Measurements from ENCODE around the gene FOXL1.
"Not testable (repeated sequence)": the region's sequence is repeated elsewhere in the genome, so short reads cannot be mapped to it uniquely, and the experiment has no call there.

FOXL1 gene

DNA sequence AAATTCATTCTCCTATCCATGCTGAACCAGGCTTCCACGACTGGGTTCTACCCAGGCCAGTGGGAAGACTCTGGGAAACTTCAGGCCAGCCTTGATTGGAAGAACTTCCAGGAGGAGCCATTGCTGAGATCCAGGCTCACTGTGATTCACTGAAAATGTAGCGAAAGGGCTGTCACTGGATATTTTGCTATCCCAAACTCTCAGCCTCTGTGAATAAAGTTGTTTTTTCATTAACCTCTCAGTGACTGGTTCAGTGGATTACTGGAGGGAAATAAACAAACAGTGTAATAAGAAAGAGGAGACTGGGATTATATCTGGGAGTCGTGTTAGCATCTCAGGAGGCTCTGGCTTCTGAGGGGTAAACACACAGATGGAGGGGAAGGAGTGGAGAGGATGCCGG lies 3.1 kb downstream of the FOXL1 start:
- DNase-seq = no peak

DNA sequence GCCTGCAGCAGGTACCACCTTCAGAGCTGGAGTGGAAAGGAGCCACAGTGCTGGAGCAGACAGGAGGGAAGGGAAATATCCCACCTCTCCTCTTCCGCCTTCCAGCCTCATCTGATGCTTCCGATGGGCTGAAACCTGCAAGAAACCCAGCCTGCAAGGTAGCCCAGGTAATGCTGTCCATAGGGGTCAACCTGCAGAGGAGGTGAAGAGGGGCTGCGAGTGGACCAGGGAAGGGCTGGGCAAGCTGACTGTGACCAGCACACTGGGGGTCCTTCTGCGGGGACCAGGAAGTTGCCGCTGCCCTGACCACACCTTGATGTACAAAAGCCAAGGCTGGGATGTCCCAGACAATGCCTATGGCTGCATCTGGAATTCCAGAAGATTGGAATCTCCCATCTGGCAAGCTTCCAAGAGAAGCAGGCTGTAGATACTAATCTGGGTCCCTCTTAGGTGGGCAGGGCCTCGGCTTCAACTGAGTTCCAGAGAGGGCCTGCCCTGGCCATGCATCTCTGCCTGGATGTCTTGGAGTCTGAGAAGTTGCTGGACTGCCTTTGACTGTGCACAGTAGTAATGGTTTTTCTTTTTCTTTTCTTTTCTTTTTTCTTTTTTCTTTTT lies 5.8 kb downstream of the FOXL1 start:
- DNase-seq = no peak

DNA sequence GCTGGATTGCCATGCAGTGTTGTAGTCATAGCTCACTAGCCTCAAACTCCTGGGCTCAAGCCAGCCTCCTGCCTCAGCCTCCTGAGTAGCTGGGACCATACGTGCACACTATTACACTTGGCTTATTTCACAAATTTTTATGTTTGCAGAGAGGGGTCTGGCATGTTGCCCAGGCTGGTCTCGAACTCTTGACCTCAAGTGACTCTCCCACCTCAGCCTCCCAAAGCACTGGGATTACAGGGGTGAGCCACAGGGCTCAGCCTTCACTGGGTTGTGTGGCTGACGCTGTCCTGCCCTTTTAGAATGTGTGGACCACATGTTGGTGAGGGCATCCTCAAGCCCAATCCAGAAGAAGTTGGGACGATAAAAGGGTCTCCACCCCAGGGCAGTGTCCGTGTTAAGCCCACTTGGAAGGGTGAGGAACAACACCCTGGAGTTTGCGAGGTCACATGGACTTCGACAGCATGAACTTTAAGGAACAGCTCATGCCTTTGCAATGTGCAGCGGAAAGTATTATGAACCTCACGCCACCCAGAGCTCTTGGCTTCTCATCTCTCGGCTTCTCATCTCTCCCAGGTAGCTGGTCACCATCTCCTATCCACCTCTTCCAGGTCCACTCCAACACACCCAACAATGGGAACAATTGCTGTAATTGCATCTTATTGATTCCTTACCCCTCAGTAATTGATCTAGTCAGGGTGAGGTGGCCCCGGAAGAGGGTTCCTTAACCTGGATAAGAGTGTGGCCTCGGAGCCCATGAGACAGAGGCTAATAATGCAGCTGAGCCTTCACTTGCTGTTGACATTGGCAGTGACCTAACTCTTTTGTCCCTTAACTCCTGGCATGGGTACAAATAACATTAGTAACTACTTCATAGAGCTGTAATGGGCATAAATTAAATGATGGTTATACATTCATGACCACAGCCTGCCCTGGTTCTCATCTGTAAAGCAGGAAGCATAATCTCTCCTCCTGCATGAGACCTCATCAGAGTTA lies 6.7 kb downstream of the FOXL1 start:
- no peak for DNase-seq

DNA sequence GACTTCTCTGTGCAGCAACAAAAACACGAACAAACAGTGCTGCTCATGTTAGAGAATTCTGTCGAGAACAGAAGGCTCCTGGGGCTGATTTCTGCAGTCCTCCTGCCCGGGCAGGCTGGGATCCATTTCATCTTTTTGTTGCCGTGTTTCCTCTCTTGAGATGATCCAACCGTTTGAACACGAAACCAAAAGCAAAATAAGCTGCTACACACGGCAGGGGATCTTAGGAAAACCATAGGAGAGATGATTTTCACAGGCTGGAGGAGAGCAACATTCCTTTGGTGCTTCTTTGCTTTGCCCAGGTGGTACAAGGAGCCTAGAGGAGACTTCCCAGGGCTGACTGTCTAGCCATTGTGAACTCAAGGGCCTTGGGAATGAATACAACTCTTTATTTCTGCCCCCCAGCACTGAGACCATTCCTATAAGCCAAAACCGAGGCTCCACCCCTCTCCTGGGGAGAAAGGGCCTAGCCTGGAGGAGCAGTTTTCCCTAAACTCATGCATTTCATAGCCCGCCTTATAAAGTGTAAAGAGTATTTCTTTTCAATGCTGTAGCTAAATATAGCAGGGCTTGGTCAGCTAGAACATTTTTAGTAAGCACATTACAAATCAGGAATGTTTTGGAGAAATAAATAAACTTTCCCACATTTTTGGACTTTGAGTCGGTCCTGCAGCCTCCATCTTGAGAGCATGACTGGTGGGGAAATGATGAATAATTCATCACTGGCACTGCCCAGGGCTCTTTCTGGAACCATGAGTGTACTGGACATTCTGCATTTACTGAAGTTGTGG lies 7.7 kb downstream of the FOXL1 start:
- peak; percentile 9 for DNase-seq

DNA sequence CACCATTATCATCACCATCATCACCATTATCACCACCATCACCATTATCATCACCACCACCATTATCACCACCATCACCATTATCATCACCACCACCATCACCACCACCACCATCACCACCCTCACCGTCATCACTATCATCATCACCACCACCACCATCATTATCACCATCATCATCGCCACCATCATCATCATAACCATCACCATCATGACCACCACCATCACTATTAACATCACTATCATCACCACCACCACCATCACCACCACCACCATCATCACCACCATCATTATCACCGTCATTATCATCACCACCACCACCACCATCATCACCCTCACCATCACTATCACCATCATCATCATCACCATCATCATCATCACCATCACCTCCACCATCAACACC lies 9.1 kb downstream of the FOXL1 start:
- no peak for DNase-seq

DNA sequence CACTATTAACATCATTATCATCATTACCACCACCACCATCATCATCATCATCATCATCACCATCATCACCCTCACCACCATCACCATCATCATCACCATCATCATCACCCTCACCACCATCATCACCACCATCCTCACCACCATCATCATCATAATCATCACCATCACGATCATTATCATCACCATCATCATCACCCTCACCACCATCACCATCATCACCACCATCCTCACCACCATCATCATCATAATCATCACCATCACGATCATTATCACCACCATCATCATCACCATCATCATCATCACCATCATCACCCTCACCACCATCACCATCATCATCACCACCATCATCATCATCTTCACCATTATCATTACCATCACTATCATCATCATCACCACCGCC lies 9.6 kb downstream of the FOXL1 start:
- DNase-seq = not testable (repeated sequence)

DNA sequence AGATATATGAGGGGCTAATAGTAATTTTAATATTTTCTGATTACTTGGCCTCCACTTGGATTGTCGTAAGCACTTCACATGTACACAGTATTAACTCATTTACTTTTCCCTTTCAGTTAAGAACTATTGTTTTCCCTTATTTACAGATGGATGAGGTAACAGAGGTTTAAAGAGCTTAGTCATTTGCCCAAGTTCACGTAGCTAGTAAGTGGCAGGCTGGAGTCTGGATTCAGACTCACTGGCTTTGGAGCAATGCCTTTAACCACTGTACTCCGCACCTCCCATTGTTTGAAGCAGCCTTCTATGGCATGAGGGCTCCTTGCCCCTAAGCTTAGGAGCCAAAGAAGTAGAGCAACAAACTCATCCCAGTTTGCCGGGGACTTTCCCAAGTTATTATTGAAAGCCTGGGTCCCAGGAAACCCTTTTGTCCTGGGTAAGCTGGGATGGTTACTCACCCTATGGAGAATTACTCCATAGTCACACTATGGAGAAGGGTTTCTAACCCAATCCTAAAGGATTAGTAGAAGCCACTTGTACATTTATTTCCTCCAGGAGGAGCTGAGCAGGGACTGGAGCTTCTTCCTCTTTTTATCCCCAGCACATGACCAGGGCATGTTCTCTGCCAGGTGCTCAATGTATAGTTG lies 12.3 kb downstream of the FOXL1 start:
- DNase-seq = peak; percentile 54

DNA sequence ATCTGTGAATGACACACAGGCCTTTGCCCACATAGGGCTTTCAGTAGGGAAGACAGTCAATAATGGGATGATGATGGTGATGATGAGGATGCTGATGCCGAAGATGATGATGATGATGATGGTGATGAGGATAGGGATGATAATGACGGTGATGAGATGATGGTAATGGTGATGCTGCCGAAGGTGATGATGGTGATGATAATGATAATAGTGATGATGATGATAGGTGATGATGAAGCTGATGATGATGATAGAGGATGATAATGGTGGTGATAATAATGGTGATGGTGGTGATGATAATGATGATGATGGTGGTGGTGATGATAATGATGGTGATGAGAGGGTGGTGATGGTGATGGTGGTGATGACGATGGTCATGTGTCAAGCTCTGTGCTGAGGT lies 12.9 kb downstream of the FOXL1 start:
- DNase-seq = no peak

DNA sequence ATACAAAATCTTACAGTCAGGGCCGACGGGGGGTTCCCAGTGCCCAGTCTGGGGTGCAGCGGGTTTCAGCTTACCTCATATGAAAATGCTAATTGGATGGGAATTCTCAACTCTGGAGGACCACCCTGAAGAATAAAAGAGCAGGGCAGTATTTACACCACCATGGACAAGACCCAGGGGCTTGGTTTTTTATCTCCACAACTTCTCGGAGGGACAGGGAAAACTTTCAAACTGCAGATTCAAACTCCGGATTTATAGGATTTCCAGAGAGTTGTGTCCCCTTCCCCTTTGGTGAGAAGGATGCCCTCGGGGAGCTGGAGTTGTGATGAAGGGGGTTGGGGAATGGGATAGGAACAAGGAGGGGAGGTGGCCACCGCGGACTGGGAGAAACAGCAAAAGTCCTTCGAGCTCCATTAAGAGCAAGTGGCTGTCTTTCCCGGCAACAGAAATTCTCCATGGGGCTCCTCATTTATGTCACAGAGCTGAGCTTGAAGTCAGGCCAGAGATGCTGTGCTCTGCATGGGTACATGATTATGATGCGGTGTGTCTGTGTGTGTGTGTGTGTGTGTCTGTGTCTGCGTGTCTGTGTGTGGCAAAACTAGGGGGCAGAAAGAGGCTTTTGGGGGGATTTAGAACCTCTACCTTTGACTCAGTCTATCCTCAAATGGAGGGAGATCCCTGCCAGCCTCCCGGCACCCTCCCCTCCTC lies 15.7 kb downstream of the FOXL1 start:
- DNase-seq = no peak

DNA sequence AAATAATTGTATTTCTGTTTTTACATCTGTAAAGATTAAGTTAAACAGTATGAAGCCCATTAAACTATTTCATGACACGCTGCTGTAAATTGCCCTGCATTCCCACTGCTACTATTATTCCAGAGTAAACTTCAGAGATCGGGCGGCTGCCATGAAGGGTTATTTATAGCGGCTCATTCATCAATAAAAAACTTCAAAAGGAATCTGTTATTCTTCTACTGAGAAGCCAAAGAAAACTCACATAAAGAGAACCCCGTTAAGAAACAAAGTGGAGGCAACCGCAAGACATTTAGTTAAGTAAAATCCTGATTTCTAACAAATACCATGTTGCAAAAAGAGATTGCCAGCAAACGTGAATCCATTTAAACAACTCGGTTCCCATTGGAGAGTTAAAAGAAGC lies 16.4 kb downstream of the FOXL1 start:
- DNase-seq = no peak

DNA sequence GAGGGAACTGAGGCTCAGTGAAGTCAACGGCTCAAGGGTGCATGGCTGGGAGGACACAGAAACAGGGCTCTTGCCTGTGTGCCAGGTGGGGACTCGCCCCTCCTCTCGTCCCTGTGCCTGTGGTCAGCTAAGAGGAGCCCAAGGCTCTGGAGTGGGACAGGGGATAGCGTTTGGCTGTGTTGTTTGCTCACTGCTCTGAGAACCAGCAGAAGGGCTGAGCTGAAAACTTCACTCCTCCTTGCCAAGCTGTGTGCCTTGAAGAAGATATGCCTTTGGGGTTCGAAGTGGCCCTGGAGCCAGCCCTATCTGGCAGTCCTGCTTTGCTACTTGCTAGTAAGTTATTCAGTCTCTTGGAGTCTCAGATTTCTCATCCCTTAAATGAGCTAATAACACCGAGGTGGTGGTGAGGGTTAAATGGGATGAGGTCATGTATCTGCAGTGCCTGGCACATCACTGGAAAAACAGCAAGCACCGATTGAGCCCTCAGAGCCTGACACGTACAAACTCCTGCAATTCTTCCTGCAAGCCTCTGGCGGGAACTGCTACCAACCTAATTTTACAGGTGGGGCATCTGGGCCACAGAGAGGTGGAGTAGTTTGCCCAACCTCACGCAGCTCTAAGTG lies 17.7 kb downstream of the FOXL1 start:
- no peak for DNase-seq

DNA sequence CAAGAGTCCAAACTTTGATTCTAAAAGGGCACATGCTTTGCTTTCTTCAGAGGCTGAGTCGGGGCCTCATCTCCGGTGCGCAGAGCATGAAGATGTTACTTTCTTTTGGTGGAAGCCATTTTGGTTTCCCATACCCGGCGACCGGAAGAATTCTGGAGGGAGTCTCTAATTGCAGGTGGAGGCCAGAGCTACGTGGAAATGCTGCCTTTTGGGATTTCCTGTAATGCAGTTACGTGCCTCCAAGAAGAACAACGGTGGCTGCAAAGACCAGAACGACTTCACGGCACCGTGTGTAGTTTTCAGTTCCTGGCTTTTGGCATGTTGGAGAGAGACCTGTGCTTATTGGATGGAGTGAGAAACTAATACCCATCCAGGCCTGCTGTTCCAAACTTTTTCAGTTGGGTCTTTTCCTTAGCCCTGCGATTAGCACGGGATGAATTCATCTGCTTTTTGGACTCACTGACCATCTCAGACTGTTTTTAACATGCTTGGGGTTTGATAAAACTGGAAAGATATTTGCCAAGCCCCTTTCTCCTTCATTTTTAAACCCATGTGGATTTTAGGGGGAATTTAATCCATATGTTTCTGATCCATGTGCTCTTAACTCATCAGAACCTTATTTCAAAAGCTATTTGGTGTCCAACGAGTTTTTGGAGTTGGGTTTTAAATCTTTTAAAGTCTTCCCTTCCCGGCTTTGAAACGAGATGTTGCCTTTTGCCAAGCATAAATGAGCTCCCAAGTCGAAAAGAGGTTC lies 19.0 kb downstream of the FOXL1 start:
- no peak for DNase-seq

DNA sequence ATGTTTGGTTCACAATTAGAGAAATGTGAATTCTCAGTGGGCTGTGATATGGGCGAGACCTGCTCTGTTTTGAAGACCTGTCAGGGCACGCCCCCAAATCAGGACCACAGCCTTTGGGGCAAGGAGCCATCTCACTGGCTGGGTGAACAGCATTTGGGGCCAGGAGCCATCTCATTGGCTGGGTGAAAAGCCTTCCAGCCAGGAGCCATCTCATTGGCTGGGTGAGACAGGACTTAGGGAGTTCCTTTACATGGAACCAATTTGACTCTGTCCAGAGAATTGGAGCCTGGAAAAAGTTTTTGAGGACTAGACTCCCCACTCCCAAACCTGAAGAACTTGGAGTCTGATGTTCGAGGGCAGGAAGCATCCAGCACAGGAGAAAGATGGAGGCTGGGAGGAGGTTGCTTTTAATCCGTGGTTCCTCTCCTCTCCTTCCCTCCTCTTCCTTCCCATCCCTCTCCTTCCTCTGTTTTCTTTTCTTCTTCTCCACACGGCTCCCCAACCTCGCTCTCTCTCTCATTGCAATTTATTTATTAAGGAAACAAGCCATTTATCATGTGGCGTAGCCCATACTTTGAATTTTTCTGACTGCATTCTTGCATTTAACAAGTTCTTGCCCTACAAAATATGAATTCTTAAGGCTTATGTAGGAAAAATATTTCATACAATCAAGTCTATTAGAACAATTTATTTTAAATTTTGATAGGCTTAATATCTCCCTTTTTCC lies 19.7 kb downstream of the FOXL1 start:
- no peak for DNase-seq

DNA sequence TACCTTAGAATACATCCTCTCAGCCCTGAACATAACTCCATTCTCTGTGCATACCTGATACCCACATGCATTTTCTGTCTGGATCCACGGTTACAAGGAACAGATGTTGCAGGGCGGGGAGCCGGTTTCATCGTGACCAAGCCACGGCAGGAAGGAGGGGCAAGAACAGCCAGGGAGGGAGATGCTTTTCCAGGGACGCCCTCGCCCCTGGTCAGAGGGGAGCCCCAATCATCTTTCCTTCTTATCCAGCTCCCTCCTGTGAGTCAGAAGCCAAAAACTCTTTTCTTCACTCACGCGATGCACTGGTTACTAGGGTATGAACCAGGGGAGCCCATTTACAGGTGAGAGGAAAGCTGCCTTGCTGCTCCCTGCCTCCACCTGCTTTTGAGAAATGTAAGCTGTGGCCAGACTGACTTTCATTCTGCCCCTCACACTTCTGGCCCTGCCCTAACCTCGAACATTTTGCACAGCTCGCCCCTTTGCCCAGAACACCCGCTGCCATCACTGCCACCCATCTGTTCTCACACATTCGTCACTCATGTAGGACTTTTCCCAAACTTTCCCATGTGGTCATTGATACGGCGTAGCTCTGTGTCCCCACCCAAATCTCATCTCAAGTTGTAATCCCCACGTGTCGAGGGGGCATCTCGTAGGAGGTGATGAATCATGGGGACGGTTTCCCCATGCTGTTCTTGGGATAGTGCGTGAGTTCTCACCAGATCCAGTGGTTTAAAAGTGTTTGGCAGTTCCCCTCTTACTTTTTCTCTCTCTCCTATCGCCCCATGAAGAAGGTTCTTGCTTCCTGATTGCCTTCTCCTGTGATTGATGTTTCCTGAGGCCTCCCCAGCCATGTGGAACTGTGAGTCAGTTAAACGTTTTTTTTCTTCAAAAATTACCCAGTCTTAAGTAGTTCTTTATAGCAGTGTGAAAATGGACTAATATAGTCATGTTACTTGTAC lies 20.5 kb downstream of the FOXL1 start:
- no peak for DNase-seq

DNA sequence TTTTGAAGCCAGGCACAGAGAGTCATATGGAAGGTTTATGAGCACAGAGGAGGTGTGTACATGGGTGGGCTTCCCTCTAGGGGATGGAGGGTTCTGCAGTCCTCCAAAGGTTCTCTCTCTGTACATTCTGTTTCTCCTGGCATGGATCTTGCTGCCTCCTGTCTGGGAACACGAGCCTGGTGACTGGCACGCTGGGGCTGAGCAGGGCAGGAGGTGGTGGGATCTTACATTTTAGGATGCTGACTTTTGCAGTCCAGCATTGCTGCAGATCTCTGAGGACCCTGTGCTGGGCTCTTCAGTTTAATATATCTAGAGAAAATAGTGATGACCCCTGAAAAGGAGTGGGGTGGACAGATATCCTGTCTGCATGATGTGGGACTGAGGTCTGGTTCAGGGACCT lies 23.0 kb downstream of the FOXL1 start:
- DNase-seq = no peak

DNA sequence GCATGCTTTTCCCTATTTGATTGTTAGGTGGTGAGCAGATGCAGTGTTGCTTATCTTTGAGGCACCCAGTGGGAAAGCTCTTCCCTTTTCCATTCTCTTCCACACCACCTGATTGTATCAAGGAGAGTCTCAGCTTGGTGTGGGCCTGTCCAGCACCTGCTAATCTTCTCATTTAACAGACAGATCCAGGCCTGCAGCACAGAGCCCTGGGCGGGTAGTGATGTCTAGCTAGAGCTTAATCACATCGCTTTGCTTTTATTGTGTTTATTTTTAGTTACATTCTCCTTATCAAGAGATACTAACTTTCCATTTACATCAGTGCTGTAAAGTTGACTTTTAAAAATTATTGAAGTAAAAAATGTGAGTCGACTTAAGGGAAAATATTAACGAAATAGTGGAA lies 24.2 kb downstream of the FOXL1 start:
- no peak for DNase-seq

DNA sequence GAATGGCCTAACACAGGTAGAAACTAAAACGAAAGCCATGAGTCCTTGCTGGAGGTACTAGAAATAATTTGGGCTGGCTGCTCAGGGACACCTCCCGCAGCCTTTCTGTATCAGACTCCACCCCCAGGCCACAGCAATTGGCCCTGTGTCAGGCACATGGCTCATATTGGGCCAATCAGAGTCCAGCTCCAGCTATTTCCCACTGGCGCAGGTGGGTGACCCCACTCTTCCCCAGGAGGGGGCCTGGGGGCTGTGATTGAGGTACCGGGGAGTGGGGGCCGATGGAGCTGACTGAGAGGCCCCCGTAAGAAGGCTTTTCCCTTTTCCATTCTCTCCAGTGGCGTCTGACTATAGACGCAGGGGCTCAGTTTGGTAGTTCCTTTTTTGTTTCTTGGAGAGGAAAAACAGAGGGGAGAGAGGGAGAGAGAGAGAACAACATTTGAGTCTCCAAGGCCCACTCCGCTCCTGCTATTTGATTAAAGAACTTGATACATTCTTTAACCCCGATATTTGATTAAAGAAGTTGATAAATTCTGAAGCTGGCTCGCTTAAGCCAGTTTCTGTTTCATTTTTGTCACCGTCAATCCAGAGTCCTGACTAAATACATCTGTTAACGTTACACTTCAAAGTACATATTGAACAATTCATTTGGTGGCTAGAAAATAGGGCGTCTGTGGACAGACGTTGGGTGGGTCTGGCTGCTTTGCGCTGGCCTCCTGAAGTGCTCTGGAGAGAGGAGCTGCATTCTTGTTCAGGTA lies 26.3 kb downstream of the FOXL1 start:
- DNase-seq = no peak

DNA sequence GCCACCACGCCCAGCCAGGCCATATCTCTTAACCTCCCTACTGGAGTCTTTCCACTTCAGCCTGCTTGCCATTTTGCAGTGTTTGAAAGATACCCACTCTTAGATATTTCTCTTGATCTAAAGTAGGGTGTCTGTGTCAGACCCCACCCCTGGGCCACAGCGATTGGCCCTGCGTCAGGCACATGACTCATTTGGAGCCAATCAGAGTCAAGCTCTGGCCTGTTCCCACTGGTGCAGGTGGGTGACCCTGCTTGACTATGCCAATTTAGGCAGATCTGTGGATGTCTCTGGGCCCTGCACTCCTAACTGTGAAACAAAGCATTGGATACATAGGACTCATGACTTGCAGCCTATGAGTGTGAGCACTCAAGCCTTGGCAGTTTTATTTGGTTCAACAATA lies 27.6 kb downstream of the FOXL1 start:
- DNase-seq = no peak

Measured in NCI-H226 (cell line).